Subcutaneous abdominal adipose tissue (tissue), 5 donors: Measurements from ENCODE around the gene AGPAT1.
A peak's percentile ranks its signal among the peaks of the same experiment; 100 is the strongest.

Experiments used
- H3K27ac ChIP-seq: one replicate; pipeline ENCODE4 v1.7.0; 2013; ENCODE audit warnings: low read depth, mild to moderate bottlenecking, inconsistent platforms, low read length, moderate library complexity
- H3K27me3 ChIP-seq, 5 donors: one replicate each; pipeline ENCODE4 v1.7.0; 2013; ENCODE audit warnings: low read length in 5 of 5, inconsistent platforms in 1 of 5; ENCODE audit not compliant: control insufficient read depth in 5 of 5, insufficient read depth in 4 of 5
- H3K36me3 ChIP-seq, 5 donors: one replicate each; pipeline ENCODE4 v1.7.0; 2013; ENCODE audit warnings: low read length in 5 of 5; ENCODE audit not compliant: control insufficient read depth in 5 of 5, insufficient read depth in 5 of 5
- H3K4me1 ChIP-seq, 5 donors: one replicate each; pipeline ENCODE4 v1.7.0; 2013; ENCODE audit warnings: low read length in 5 of 5, mild to moderate bottlenecking in 3 of 5, moderate library complexity in 1 of 5; ENCODE audit not compliant: control insufficient read depth in 5 of 5, insufficient read depth in 5 of 5
- H3K4me3 ChIP-seq, 5 donors: one replicate each; pipeline ENCODE4 v1.7.0; 2013; ENCODE audit warnings: low read length in 5 of 5, low read depth in 1 of 5
- H3K9ac ChIP-seq, 5 donors: one replicate each; pipeline ENCODE4 v1.7.0; 2013; ENCODE audit warnings: low read length in 5 of 5, mild to moderate bottlenecking in 4 of 5, moderate library complexity in 3 of 5
- H3K9me3 ChIP-seq, 5 donors: one replicate each; pipeline ENCODE4 v1.7.0; 2013; ENCODE audit warnings: low read length in 5 of 5; ENCODE audit not compliant: control insufficient read depth in 5 of 5
- donor health status: healthy.
- donor health status: healthy.
- donor health status: healthy.
- donor health status: healthy.
- donor health status: healthy.

The AGPAT1 gene

DNA sequence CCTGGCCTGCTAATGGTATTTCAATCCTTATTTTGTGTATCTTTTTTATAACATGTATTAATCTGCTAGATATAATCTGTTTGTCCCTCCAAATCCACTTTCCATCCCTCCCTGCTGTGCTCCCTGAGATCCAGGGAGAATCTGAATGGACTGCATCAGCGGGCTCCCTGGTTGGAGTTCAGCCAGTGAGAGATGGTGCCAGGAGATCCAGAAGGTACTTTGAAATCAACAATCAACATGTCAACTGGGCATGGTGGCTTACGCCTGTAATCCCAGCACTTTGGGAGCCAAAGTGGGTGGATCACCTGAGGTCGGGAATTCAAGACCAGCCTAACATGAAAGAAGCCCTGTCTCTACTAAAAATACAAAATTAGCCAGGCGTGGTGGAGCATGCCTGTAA, 52.2 kb downstream of the AGPAT1 start:
- H3K9ac ChIP-seq, result no peak overlapping the region
- H3K36me3 ChIP-seq, result peaks cover 0 to 73% (median 56%) of the 10 kb centered on the region in 5 donors
- peaks cover 11 to 31% (median 27%) of the 10 kb centered on the region in 5 donors for H3K4me1 ChIP-seq
- no peak overlapping the region for H3K27ac ChIP-seq
- no peaks in the 10 kb centered on the region for H3K27me3 ChIP-seq
- H3K4me3 ChIP-seq, result no peak overlapping the region
- no peaks in the 10 kb centered on the region for H3K9me3 ChIP-seq

GRCh38 chr6:32120573-32121059, 55.3 kb downstream of the AGPAT1 start:
- H3K36me3 ChIP-seq, result peaks cover 2 to 89% (median 76%) of the 10 kb centered on the region in 5 donors
- H3K4me1 ChIP-seq, result peaks cover 6 to 14% (median 10%) of the 10 kb centered on the region in 5 donors
- no peaks in the 10 kb centered on the region for H3K9me3 ChIP-seq
- no peak overlapping the region for H3K9ac ChIP-seq
- no peak overlapping the region for H3K4me3 ChIP-seq
- H3K27ac ChIP-seq, result no peak overlapping the region
- no peaks in the 10 kb centered on the region for H3K27me3 ChIP-seq

DNA sequence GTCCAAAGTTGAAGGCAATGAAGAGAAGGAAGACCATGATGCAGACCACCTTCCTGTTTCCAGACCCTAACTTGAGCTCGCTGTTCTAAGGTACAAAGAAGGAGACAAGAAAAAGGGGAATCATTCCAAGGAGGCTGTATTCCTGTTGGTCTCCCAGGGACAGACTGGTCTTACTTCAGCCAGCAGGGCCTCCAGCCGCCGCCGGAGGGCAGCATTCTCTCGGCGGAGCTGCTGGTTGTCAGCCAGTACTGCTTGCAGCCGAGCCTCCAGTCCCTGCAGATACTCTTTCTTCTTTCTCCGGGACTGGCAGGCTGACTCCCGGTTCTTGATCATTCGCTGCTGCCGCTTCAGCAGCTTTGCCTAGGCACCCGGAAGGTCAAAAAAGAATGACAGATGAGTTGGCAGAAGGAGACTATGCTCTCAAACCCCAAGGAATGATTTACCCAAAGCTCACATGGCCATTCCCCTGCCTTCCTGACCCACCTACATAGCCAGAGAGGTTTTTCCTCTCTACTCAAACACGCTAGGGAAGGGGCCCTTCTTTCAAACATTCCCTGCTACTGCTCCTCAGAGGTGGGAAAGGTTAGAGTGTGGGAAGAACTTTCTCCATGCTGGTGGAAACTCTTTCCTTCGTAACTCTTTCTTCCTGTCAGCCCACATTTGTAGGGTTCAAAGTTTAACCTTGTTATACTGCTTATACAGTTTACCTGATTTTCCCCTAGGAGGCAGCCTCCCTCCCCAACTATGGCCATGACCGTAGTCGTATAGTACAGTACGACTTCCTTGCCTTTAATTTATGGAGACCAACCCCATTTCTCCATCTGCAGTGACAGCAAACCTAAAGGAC, 56.9 kb downstream of the AGPAT1 start:
- H3K4me3 ChIP-seq, result peak overlapping the region in 1 of 5 donors; percentile 13
- no peaks in the 10 kb centered on the region for H3K27me3 ChIP-seq
- H3K36me3 ChIP-seq, result peaks cover 2 to 77% (median 71%) of the 10 kb centered on the region in 5 donors
- peak overlapping the region; percentile 72 for H3K27ac ChIP-seq
- H3K9me3 ChIP-seq, result no peaks in the 10 kb centered on the region
- peaks cover 9 to 21% (median 18%) of the 10 kb centered on the region in 5 donors for H3K4me1 ChIP-seq
- no peak overlapping the region for H3K9ac ChIP-seq
